Aorta (tissue), 5 donors: ENCODE measurements around the gene C6orf136. TPM values are rescaled to one million over a fixed set of nuclear protein-coding genes. Genes with fewer than 3 reads are reported as not detected.

Source experiments
- ATAC-seq: fragments of 200-7000 bp; cut with Tn5 transposase; one replicate; pipeline ENCODE4 v1.9.1; 2022; ENCODE audit warnings: moderate library complexity; ENCODE audit not compliant: low FRiP score
- DNase-seq, 2 donors: peaks; one replicate each; pipeline ENCODE4 v3.0.0-alpha.2; 2020
- H3K27ac ChIP-seq, 2 donors: one replicate each; pipeline ENCODE4 v1.5.1; 2013; ENCODE audit warnings: low read length in 2 of 2, mild to moderate bottlenecking in 2 of 2, moderate library complexity in 2 of 2, control low read depth in 1 of 2, inconsistent platforms in 1 of 2, low read depth in 1 of 2
- H3K27me3 ChIP-seq, 2 donors: one replicate each; pipeline ENCODE4 v1.6.1; 2013; ENCODE audit warnings: control low read depth in 1 of 2, low read length in 1 of 2, mild to moderate bottlenecking in 1 of 2, moderate library complexity in 1 of 2; ENCODE audit not compliant: insufficient read depth in 2 of 2, control insufficient read depth in 1 of 2
- H3K36me3 ChIP-seq, 2 donors: one replicate each; pipeline ENCODE4 v1.6.1; 2013; ENCODE audit warnings: control low read depth in 1 of 2, low read length in 1 of 2, mild to moderate bottlenecking in 1 of 2; ENCODE audit not compliant: insufficient read depth in 2 of 2, control insufficient read depth in 1 of 2
- H3K4me1 ChIP-seq, 2 donors: one replicate each; pipeline ENCODE4 v1.6.1; 2013; ENCODE audit warnings: low read length in 2 of 2, control low read depth in 1 of 2, mild to moderate bottlenecking in 1 of 2, moderate library complexity in 1 of 2; ENCODE audit not compliant: insufficient read depth in 2 of 2, control insufficient read depth in 1 of 2
- H3K4me3 ChIP-seq, 2 donors: one replicate each; pipeline ENCODE4 v1.5.1; 2013; ENCODE audit warnings: low read length in 2 of 2, control low read depth in 1 of 2, mild to moderate bottlenecking in 1 of 2
- H3K9me3 ChIP-seq: one replicate; pipeline ENCODE4 v1.6.1; 2013; ENCODE audit warnings: mild to moderate bottlenecking, low read length; ENCODE audit not compliant: control insufficient read depth
- WGBS, 2 donors: extraction: QIAGEN DNeasy Blood & Tissue Kit; methylation state at CpG; one replicate each; pipeline ENCODE4 v1.1.7; 2013; 5-methylcytosine and 5-hydroxymethylcytosine counted together
- intact Hi-C, 2 donors: fragments of 100-400 bp; cut with DNase I; formaldehyde crosslinking; loops; one replicate each; pipeline versions ENCODE4 v1.14.2 to v1.15.0; 2022
- polyA plus RNA-seq, 2 donors: library from polyadenylated mRNA; stranded (reverse); fragments of 200-250 nt; gene quantifications; one replicate each; pipeline ENCODE4 v1.2.3, GENCODE V29; 2013
- total RNA-seq, 2 donors: library from RNA; stranded (reverse); fragmentation: NEBNext Ultra II Directional; extraction: Animal tissue kit (Norgen Biotek cat#: 25700); gene quantifications; one replicate each; pipeline ENCODE4 v1.2.1, GENCODE V29; 2021
- donor health status: healthy with polysubstance abuse.
- donor health status: Bipolar disorder and iron deficiency.
- donor health status: DM: no; HTN: no; CAD: no.
- donor health status: DM: no; HTN: no; CAD: no.
- donor health status: DM: yes; HTN: yes; CAD: no.

Gene C6orf136
- total and polyA plus RNA-seq, 4 donors, result 9.7 to 21.0 (median 19.4) TPM

DNA sequence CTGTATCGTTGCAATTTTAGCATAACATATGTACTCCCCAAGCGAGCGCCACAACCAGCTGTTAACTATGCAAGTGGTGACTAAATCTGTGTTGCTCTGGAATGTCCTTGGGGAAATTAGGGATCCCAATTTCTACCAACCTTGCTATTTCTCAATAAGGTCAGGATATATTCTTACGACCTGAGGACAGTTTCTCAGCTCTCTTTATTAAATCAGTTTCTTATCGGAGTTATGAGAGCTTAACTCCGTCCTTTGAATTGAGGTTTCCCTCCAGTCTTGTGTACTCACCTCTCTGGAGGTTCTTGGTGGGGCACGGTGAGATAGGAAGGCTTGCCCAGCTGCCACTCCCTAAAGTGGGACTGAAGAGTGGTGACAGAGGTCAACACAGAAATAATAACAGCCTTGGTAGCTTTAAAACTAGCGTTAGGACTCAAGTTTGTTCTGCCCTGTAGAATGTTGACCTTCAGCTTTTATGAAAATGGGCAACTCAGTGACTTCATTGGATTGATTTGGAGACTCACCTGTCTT lies 28.6 kb upstream of the C6orf136 start:
- no peak for ATAC-seq
- no peaks in the 10 kb centered on the region for H3K9me3 ChIP-seq
- H3K27me3 ChIP-seq, result peaks cover 0 to 2% of the 10 kb centered on the region in 2 donors
- H3K36me3 ChIP-seq, result peaks cover 0 to 3% of the 10 kb centered on the region in 2 donors
- peak overlapping the region; percentile 62 to 81 for H3K4me3 ChIP-seq
- peak in 1 of 2 donors; percentile 12 for DNase-seq
- H3K27ac ChIP-seq, result peak overlapping the region in 1 of 2 donors; percentile 95
- 14 to 18% methylated on average over 8 of the region's 8 CpGs for WGBS, 2 donors
- no peaks in the 10 kb centered on the region for H3K4me1 ChIP-seq
- intact Hi-C loops, result loop anchor here (5.0 kb wide), 3 partner anchors 54 to 124 kb away; partner anchors contain the start of genes DHX16 (in 1 of the 2), FLOT1 (in 1 of the 2), GNL1 (in 1 of the 2) and IER3 (in 1 of the 2)

- H3K27ac ChIP-seq, result no peak overlapping the region
- no peaks in the 10 kb centered on the region for H3K9me3 ChIP-seq
- peaks cover 0 to 3% of the 10 kb centered on the region in 2 donors for H3K36me3 ChIP-seq
- no peak overlapping the region for H3K4me3 ChIP-seq
- peaks cover 0 to 2% of the 10 kb centered on the region in 2 donors for H3K27me3 ChIP-seq
- 93 to 94% methylated on average over 11 of the region's 11 CpGs for WGBS, 2 donors
- no peak for DNase-seq
- no peak for ATAC-seq
- no peaks in the 10 kb centered on the region for H3K4me1 ChIP-seq
- intact Hi-C loops, result loop anchor here (5.0 kb wide), 3 partner anchors 53 to 123 kb away; partner anchors contain the start of genes DHX16 (in 1 of the 2), FLOT1 (in 1 of the 2), GNL1 (in 1 of the 2) and IER3 (in 1 of the 2)
Observed at GRCh38 chr6:30619561-30619960, 27.4 kb upstream of the C6orf136 start.

DNA sequence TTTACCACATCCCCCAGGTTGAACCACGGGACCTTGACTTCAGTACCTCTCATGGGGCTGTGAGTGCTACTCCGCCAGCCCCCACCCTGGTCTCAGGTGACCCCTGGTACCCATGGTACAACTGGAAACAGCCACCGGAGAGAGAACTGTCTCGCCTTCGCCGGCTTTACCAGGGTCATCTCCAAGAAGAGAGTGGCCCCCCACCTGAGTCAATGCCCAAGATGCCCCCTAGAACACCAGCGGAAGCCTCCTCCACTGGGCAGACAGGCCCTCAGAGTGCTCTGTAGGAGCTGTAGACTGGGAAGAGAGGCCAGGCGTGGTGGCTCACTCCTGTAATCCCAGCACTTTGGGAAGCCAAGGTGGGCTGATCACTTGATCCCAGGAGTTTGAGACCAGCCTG lies 21.4 kb upstream of the C6orf136 start:
- no peak for DNase-seq
- H3K27me3 ChIP-seq, result no peaks in the 10 kb centered on the region
- H3K9me3 ChIP-seq, result no peaks in the 10 kb centered on the region
- WGBS, 2 donors, result 95% methylated on average over 8 of the region's 8 CpGs
- H3K4me3 ChIP-seq, result no peak overlapping the region
- no peaks in the 10 kb centered on the region for H3K36me3 ChIP-seq
- intact Hi-C loops, result loop anchor here in 1 of 2 donors (5.0 kb wide), 1 partner anchor 47 kb away; the partner anchor contains the start of gene DHX16
- no peaks in the 10 kb centered on the region for H3K4me1 ChIP-seq
- H3K27ac ChIP-seq, result no peak overlapping the region
- ATAC-seq, result no peak

DNA sequence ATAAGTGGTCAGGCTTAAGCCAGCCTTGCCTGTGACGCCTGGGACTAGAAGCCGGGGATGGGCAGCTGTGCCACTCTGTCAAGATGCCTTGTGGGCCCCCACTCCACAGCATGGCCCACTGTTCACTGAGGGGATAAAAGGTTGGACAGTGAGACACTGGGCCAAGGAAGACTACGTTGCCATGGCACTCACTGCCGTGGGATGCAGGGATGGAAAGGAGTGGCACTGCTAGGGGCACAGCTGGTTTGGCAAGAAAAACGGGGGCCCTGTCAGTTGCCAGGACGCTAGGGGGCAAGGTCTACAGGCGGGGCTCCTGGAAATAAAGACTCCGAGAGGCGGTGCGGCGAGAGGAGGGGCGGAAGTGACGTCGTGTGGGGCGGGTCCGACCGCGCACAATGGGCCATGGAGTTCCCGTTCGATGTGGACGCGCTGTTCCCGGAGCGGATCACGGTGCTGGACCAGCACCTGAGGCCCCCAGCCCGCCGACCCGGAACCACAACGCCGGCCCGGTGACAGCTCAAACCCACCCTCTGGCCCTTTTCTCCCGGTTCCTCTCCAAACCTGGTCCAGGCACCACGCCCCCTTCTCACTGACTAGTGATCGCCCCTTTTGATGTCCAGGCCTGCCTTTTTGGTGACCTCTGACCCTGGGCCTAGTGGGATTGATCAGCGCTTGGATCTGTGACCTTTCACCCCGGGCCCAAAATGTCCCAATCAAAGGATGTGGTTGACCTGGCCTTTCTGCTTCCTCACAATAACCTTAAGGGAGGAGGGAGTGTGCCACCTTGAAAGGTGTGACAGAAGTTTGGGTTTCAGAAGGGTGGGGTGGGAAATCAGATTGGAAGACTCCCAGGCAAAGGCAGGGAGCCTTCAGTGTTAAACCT lies 20.2 kb upstream of the C6orf136 start, which contains the start of gene ATAT1:
ATAT1 (plus strand) TSS at position 391 of the 883 bp plus-strand sequence.
- H3K4me3 ChIP-seq, result peak within 1 kb of the TSS; percentile 22 to 52
- H3K27me3 ChIP-seq, result no peaks in the 10 kb centered on the region
- WGBS, 2 donors, result 3 to 4% methylated on average over 31 to 36 of the region's 36 CpGs
- DNase-seq (peak; percentile 92 to 97), ATAC-seq (peak; percentile 94)
- H3K9me3 ChIP-seq, result no peaks in the 10 kb centered on the region
- H3K36me3 ChIP-seq, result no peaks in the 10 kb centered on the region
- intact Hi-C loops, result loop anchor here in 1 of 2 donors (5.0 kb wide), 1 partner anchor 46 kb away; the partner anchor contains the start of gene DHX16
- peak within 1 kb of the TSS; percentile 16 to 95 for H3K27ac ChIP-seq
- H3K4me1 ChIP-seq, result no peaks in the 10 kb centered on the region

GRCh38 chr6:30635834-30636233 lies 11.1 kb upstream of the C6orf136 start:
- intact Hi-C loops, result no loop called here
- DNase-seq, result no peak

GRCh38 chr6:30640481-30640880 lies 6.5 kb upstream of the C6orf136 start:
- Histone ChIP-seq H3K36me3 (peaks cover 0 to 2% of the 10 kb centered on the region in 2 donors), H3K9me3 (no peaks in the 10 kb centered on the region), H3K27me3 (no peaks in the 10 kb centered on the region), H3K4me1 (no peaks in the 10 kb centered on the region), H3K27ac (no peak overlapping the region), H3K4me3 (no peak overlapping the region)
- no peak for ATAC-seq
- DNase-seq, result no peak
- intact Hi-C loops, result no loop called here
- WGBS, 2 donors, result 65 to 71% methylated on average over 10 of the region's 10 CpGs

More at GRCh38 chr6:30635834-30636233, 11.1 kb upstream of the C6orf136 start:
- Histone ChIP-seq H3K27me3 (no peaks in the 10 kb centered on the region), H3K4me3 (no peak overlapping the region), H3K36me3 (peaks cover 2 to 5% of the 10 kb centered on the region in 2 donors), H3K9me3 (no peaks in the 10 kb centered on the region), H3K4me1 (no peaks in the 10 kb centered on the region), H3K27ac (no peak overlapping the region)
- 95 to 96% methylated on average over 3 of the region's 3 CpGs for WGBS, 2 donors
- no peak for ATAC-seq

- no peak overlapping the region for H3K4me3 ChIP-seq
- no peaks in the 10 kb centered on the region for H3K27me3 ChIP-seq
- DNase-seq, result no peak
- H3K27ac ChIP-seq, result no peak overlapping the region
- no peaks in the 10 kb centered on the region for H3K4me1 ChIP-seq
- H3K36me3 ChIP-seq, result peaks cover 0 to 2% of the 10 kb centered on the region in 2 donors
- intact Hi-C loops, result no loop called here
- WGBS, 2 donors, result 91 to 94% methylated on average over 1 of the region's 1 CpG
- ATAC-seq, result no peak
- H3K9me3 ChIP-seq, result no peaks in the 10 kb centered on the region
Observed at GRCh38 chr6:30641048-30641447, 5.9 kb upstream of the C6orf136 start.

DNA sequence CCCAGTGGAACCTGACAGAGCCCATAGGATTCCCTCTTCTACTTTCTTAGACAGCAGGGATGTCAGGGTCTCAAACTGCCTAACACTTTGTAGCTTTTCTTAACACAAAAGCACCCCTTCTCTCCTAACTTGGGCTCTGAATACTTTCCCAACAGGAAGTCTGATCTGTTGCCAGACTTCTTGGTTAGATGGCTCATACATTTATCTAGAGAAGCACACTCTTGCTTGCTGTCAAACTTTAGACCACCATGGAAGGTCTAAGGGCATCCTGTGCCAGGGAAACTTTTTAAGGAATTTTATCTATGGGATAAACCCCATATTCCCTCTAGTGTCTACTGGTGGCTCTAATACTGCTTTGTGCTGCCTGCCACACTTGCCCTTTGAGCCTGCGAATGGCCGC lies 3.3 kb upstream of the C6orf136 start:
- peaks cover 0 to 2% of the 10 kb centered on the region in 2 donors for H3K36me3 ChIP-seq

More for the DNA sequence above, 3.3 kb upstream of the C6orf136 start:
- Histone ChIP-seq H3K27me3 (no peaks in the 10 kb centered on the region), H3K4me3 (no peak overlapping the region), H3K4me1 (no peaks in the 10 kb centered on the region), H3K9me3 (no peaks in the 10 kb centered on the region), H3K27ac (no peak overlapping the region)
- WGBS, 2 donors, result 93 to 95% methylated on average over 2 of the region's 2 CpGs
- ATAC-seq (no peak), DNase-seq (no peak)
- intact Hi-C loops, result no loop called here
